GM23248 (cell line): ENCODE data around the gene ACOT4.
"Not testable (repeated sequence)": the region's sequence is repeated elsewhere in the genome, so short reads cannot be mapped to it uniquely, and the experiment has no call there.

Experiments
- EZH2 ChIP-seq: fragments of 200-600 bp; sonication (generic); IDR thresholded peaks from 2 replicates; pipeline ENCODE4 v1.6.1; 2018; ENCODE audit warnings: antibody characterized with exemption, mild to moderate bottlenecking; ENCODE audit not compliant: insufficient read depth, poor library complexity, severe bottlenecking
- EZH2phosphoT487 ChIP-seq: fragments of 200-600 bp; sonication (generic); IDR thresholded peaks from 2 replicates; pipeline ENCODE4 v1.6.1; 2018; ENCODE audit warnings: antibody characterized with exemption, moderate library complexity, mild to moderate bottlenecking, low read depth; ENCODE audit not compliant: insufficient read depth

- not testable (repeated sequence) for TF ChIP-seq EZH2phosphoT487, EZH2
Measured at GRCh38 chr14:73562696-73563095, 29.0 kb upstream of the ACOT4 start.
